Brain microvascular endothelial cell (primary cell): ENCODE data around the gene NDUFB7.

Source experiments
- DNase-seq: peaks from one replicate; pipeline ENCODE4 v3.0.0-alpha.2; 2020
- H3K27ac ChIP-seq: fragments of 250-450 bp; sonication (Bioruptor Pico); 2 replicates; pipeline ENCODE4 v1.5.1; 2020; ENCODE audit warnings: mild to moderate bottlenecking, moderate library complexity
- H3K27me3 ChIP-seq: fragments of 250-450 bp; sonication (Bioruptor Pico); replicated peaks from 2 replicates; pipeline ENCODE4 v1.5.1; 2020; ENCODE audit warnings: mild to moderate bottlenecking
- H3K36me3 ChIP-seq: fragments of 250-450 bp; sonication (Bioruptor Pico); replicated peaks from 2 replicates; pipeline ENCODE4 v1.5.1; 2020; ENCODE audit warnings: mild to moderate bottlenecking
- H3K4me3 ChIP-seq: 2 replicates; pipeline ENCODE4 v1.5.1; 2011; ENCODE audit warnings: low read depth, mild to moderate bottlenecking, control low read depth, low read length, moderate library complexity
- in situ Hi-C: cut with HindIII; loops from 2 replicates; pipeline ENCODE4 v1.10.0; 2017; ENCODE audit warnings: low sequenced_read_pairs, low pct_ligation_motif_present
- TF ChIP-seq, protein P1 (sequence below): IDR thresholded peaks from 2 replicates; pipeline ENCODE4 v1.5.1; 2011; ENCODE audit warnings: low read depth, mild to moderate bottlenecking, moderate library complexity, low read length, control low read depth, inconsistent platforms; ENCODE audit errors: missing control alignments

Gene NDUFB7

DNA sequence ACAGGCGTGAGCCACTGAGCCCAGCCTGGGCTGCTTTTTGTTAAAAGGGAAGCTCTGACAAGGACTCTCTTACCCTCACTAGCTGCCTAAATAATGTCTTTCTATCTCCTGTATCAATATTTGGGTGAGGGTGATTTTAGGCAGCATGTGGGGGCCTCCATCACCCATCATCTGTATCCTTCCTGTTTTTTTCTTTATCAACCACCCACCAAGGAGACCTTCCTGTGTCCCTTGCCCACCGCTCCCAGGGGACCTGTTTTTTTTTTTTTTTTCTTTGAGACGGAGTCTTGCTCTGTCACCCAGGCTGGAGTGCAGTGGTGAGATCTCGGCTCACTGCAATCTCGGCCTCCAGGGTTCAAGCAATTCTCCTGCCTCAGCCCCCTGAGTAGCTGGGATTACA is 5.4 kb upstream of the NDUFB7 start:
- Histone ChIP-seq H3K27ac (no peak overlapping the region), H3K4me3 (no peak overlapping the region), H3K36me3 (no peaks in the 10 kb centered on the region), H3K27me3 (no peaks in the 10 kb centered on the region)
- no peak for DNase-seq
- in situ Hi-C loops = loop anchor here (10.0 kb wide), 1 partner anchor 108 kb away; no protein-coding TSS in a partner anchor
- TF ChIP-seq, protein P1, sequence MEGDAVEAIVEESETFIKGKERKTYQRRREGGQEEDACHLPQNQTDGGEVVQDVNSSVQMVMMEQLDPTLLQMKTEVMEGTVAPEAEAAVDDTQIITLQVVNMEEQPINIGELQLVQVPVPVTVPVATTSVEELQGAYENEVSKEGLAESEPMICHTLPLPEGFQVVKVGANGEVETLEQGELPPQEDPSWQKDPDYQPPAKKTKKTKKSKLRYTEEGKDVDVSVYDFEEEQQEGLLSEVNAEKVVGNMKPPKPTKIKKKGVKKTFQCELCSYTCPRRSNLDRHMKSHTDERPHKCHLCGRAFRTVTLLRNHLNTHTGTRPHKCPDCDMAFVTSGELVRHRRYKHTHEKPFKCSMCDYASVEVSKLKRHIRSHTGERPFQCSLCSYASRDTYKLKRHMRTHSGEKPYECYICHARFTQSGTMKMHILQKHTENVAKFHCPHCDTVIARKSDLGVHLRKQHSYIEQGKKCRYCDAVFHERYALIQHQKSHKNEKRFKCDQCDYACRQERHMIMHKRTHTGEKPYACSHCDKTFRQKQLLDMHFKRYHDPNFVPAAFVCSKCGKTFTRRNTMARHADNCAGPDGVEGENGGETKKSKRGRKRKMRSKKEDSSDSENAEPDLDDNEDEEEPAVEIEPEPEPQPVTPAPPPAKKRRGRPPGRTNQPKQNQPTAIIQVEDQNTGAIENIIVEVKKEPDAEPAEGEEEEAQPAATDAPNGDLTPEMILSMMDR = no peak

DNA sequence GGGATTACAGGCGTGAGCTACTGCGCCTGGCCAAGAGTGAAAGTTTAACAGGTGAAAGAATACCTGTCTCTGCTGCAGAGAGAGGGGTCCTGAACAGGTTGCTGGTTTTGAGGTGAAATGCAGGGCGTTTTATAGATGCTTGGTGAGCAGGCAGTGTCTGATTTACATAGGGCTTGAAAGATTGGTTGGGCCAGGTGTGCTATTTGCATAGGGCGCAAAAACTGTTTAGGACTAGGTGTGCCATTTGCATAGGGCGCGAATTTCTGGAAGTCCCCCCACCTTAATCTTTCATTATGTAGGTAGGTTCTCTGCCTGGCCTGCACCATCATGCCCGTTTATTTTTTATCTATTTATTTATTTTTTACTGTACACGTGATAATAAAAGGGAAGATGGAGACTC is 4.5 kb upstream of the NDUFB7 start:
- H3K27me3 ChIP-seq = no peaks in the 10 kb centered on the region
- TF ChIP-seq, protein P1 = no peak
- DNase-seq = no peak
- in situ Hi-C loops = loop anchor here (10.0 kb wide), 1 partner anchor 108 kb away; no protein-coding TSS in a partner anchor
- H3K36me3 ChIP-seq = no peaks in the 10 kb centered on the region
- H3K4me3 ChIP-seq = no peak overlapping the region
- no peak overlapping the region for H3K27ac ChIP-seq

DNA sequence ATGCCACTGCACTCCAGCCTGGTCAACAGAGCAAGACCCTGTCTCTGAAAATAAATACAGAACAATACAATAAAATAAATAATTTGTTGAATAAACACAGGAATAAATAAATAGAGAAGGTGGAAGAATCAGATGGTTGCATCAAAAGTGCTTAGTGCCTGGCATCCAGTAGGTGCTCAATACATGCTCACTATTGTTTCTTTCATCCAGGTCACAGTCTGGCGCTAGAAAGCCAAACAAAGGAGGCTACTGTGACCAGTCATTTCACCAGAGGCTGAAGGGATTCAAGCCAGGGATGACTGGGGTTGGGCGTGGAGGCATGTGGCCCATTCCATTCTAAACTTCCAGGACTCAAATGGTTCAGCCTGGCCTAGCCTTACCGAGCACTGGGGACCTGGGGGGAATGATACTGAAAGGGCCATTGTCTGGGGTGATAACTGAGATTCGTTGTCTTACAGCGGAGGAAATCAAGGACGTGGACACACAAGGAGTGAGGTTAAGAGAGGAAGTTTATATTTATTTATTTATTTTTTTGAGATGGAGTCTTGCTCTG is 3.6 kb upstream of the NDUFB7 start:
- Histone ChIP-seq H3K27me3 (no peaks in the 10 kb centered on the region), H3K36me3 (no peaks in the 10 kb centered on the region), H3K4me3 (no peak overlapping the region), H3K27ac (no peak overlapping the region)
- TF ChIP-seq, protein P1 = no peak
- no peak for DNase-seq
- in situ Hi-C loops = loop anchor here (10.0 kb wide), 1 partner anchor 109 kb away; no protein-coding TSS in a partner anchor

DNA sequence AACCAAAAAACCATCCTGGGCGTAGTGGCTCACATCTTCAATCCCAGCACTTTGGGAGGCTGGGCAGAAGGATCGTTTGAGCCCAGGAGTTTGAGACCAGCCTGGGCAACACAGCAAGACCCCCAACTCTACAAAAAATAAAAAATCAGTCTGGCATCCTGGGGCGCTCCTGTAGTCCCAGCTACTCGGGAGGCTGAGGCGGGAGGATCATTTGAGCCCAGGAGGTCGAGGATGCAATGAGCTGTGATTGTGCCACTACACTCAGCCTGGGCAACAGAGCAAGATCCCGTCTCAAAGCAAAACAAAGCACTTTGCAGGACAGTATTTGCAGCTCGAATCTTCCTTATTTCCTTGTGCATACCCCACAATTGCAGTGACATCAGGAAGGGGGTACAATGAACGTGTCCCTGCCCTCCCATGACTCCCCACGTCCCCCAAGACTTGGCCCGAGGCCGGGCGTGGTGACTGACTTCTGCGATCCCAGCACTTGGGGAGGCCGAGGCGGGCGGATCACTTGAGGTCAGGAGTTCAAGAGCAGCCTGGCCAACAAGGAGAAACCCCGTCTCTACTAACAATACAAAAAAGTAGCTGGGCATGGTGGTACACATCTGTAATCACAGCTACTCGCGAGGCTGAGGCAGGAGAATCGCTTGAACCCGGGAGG is 870 bp downstream of the NDUFB7 start:
- H3K4me3 ChIP-seq = peak overlapping the region; percentile 99
- in situ Hi-C loops = loop anchor here (10.0 kb wide), 1 partner anchor 114 kb away; no protein-coding TSS in a partner anchor
- H3K27me3 ChIP-seq = no peaks in the 10 kb centered on the region
- H3K27ac ChIP-seq = no peak overlapping the region
- H3K36me3 ChIP-seq = peaks cover 2% of the 10 kb centered on the region
- TF ChIP-seq, protein P1 = no peak
- DNase-seq = no peak

DNA sequence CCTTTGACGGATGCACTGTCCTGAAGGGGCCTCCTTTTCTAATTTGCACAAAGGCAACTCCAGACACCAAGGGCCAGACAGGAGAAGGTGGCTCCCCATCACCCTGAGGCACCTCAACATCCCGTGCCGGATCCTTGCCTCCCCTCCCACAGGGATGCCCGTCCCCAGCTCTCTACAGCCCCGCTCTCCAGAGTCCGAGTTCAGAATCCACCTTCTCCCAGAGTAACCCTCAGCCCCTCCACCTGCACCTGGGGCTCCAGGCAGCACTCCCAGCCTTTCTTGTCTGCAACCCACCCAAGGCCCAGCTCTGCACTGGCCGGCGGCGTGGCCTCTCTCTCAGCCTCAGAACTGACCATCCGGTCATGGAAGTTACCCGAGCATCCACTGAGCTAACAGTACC is 4.8 kb downstream of the NDUFB7 start:
- DNase-seq = no peak
- in situ Hi-C loops = no loop called here
- no peak overlapping the region for H3K27ac ChIP-seq
- no peaks in the 10 kb centered on the region for H3K27me3 ChIP-seq
- peaks cover 18% of the 10 kb centered on the region for H3K36me3 ChIP-seq
- TF ChIP-seq, protein P1 = no peak
- no peak overlapping the region for H3K4me3 ChIP-seq
